ENCODE measurements around the gene CYP1A2. TPM values are rescaled to one million over a fixed set of nuclear protein-coding genes. Genes with fewer than 3 reads are reported as not detected.
"Not testable (repeated sequence)": the region's sequence is repeated elsewhere in the genome, so short reads cannot be mapped to it uniquely, and the experiment has no call there.

Gene CYP1A2
- total RNA-seq, 1 experiment from 2014 or later: not detected

- no peaks in the 10 kb centered on the region for H4K20me1 ChIP-seq (ENCODE audit: low read length)
- H3K4me1 ChIP-seq (ENCODE audit: insufficient read depth, low read length): no peaks in the 10 kb centered on the region
- no peak overlapping the region for H3K9ac ChIP-seq (ENCODE audit: low read length)
- ChIA-PET CTCF (no interaction called here), POLR2A (ENCODE audit: unreplicated experiment) (no interaction called here)
- H3F3A ChIP-seq (ENCODE audit: low read length, unreplicated experiment): no peaks in the 10 kb centered on the region
- ATAC-seq (no peak), DNase-seq (no peak)
- H3K9me2 ChIP-seq (replicated peaks; ENCODE audit: low read length): no peaks in the 10 kb centered on the region
- H2AFZ ChIP-seq (ENCODE audit: low read length): no peak overlapping the region
- TF ChIP-seq, protein P1, sequence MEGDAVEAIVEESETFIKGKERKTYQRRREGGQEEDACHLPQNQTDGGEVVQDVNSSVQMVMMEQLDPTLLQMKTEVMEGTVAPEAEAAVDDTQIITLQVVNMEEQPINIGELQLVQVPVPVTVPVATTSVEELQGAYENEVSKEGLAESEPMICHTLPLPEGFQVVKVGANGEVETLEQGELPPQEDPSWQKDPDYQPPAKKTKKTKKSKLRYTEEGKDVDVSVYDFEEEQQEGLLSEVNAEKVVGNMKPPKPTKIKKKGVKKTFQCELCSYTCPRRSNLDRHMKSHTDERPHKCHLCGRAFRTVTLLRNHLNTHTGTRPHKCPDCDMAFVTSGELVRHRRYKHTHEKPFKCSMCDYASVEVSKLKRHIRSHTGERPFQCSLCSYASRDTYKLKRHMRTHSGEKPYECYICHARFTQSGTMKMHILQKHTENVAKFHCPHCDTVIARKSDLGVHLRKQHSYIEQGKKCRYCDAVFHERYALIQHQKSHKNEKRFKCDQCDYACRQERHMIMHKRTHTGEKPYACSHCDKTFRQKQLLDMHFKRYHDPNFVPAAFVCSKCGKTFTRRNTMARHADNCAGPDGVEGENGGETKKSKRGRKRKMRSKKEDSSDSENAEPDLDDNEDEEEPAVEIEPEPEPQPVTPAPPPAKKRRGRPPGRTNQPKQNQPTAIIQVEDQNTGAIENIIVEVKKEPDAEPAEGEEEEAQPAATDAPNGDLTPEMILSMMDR (conservative IDR thresholded peaks at IDR 0.05; ENCODE audit: low read depth, low read length): no peak
- no peak for TF ChIP-seq EZH2phosphoT487 (IDR thresholded peaks at IDR 0.05; ENCODE audit: borderline replicate concordance, low read length)
- no peak for TF ChIP-seq EZH2 (IDR thresholded peaks at IDR 0.05; ENCODE audit: low read length, unreplicated experiment)
- intact Hi-C loops (cut with micrococcal nuclease): no loop called here
- H3K36me3 ChIP-seq (ENCODE audit: low read depth, low read length): no peaks in the 10 kb centered on the region
- H3K4me3 ChIP-seq (ENCODE audit: low read length): no peak overlapping the region
- H3K9me3 ChIP-seq (ENCODE audit: low read length): no peaks in the 10 kb centered on the region
- no peak overlapping the region for H3K27ac ChIP-seq (ENCODE audit: low read length)
- H3K27me3 ChIP-seq (ENCODE audit: low read length): no peaks in the 10 kb centered on the region
- no peaks in the 10 kb centered on the region for H3K79me2 ChIP-seq (ENCODE audit: low read length)
- H3K4me2 ChIP-seq (ENCODE audit: low read length): no peak overlapping the region
- no TSS peak for BruUV-seq (replicated peaks)
Observed at GRCh38 chr15:74733269-74733668, 15.4 kb upstream of the CYP1A2 start.

DNA sequence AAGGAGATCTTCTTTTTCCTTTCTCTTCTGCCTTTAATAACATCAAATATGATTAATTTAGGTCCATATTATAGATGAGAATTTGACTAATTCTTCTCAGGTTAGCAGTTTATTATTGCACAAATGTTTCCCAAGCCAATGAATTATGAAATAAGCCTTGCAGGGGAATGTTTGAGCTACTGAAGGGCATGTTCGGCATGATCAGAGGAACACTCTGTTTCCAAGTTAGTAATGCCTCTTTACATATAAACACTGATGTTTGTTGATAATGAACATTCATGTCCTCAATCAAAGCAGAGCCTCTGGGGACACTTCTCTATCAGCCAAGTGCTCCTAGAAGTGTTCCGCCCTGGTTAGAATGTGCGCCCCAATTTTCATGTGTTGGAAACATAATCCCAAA, 13.3 kb upstream of the CYP1A2 start:
- Histone ChIP-seq H3F3A (ENCODE audit: low read length, unreplicated experiment) (no peaks in the 10 kb centered on the region), H3K4me2 (ENCODE audit: low read length) (no peak overlapping the region), H3K9me2 (replicated peaks; ENCODE audit: low read length) (no peaks in the 10 kb centered on the region), H3K79me2 (ENCODE audit: low read length) (no peaks in the 10 kb centered on the region), H3K36me3 (ENCODE audit: low read depth, low read length) (no peaks in the 10 kb centered on the region), H3K9ac (ENCODE audit: low read length) (no peak overlapping the region), H3K9me3 (ENCODE audit: low read length) (no peaks in the 10 kb centered on the region), H2AFZ (ENCODE audit: low read length) (no peak overlapping the region), H3K27me3 (ENCODE audit: low read length) (no peaks in the 10 kb centered on the region), H3K4me1 (ENCODE audit: insufficient read depth, low read length) (no peaks in the 10 kb centered on the region), H4K20me1 (ENCODE audit: low read length) (no peaks in the 10 kb centered on the region), H3K4me3 (ENCODE audit: low read length) (no peak overlapping the region), H3K27ac (ENCODE audit: low read length) (no peak overlapping the region)
- no peak for DNase-seq
- no peak for ATAC-seq
- intact Hi-C loops (cut with micrococcal nuclease): no loop called here
- TF ChIP-seq, protein P1 (conservative IDR thresholded peaks at IDR 0.05; ENCODE audit: low read depth, low read length): no peak
- TF ChIP-seq EZH2 (IDR thresholded peaks at IDR 0.05; ENCODE audit: low read length, unreplicated experiment): no peak
- TF ChIP-seq EZH2phosphoT487 (IDR thresholded peaks at IDR 0.05; ENCODE audit: borderline replicate concordance, low read length): no peak
- BruUV-seq (replicated peaks): no TSS peak
- CTCF ChIA-PET: no interaction called here
- POLR2A ChIA-PET (ENCODE audit: unreplicated experiment): no interaction called here

DNA sequence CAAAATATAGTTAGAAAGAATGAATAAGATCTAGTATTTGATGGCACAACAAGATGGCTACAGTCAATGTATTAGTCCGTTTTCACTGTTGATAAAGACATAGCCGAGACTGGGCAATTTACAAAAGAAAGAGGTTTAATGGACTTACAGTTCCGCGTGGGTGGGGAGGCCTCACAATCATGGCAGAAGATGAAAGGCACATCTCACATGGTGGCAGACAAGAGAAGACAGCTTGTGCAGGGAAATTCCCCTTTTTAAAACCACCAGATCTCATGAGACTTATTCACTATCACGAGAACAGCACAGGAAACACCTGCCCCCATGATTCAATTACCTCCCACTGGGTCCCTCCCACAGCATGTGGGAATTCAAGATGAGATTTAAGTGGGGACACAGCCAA, 10.4 kb upstream of the CYP1A2 start:
- not testable (repeated sequence) for DNase-seq; H3K4me1 ChIP-seq (ENCODE audit: insufficient read depth, low read length)

More for the DNA sequence above, 10.4 kb upstream of the CYP1A2 start:
- ATAC-seq; H3K9me2 ChIP-seq (replicated peaks; ENCODE audit: low read length); BruUV-seq (replicated peaks); H3K27me3 ChIP-seq (ENCODE audit: low read length); H4K20me1 ChIP-seq (ENCODE audit: low read length); H3K36me3 ChIP-seq (ENCODE audit: low read depth, low read length); H3K4me3 ChIP-seq (ENCODE audit: low read length); H3K4me2 ChIP-seq (ENCODE audit: low read length); H3K9me3 ChIP-seq (ENCODE audit: low read length); H3K27ac ChIP-seq (ENCODE audit: low read length); intact Hi-C loops (cut with micrococcal nuclease); POLR2A ChIA-PET (ENCODE audit: unreplicated experiment); H3K79me2 ChIP-seq (ENCODE audit: low read length); CTCF ChIA-PET; H3K9ac ChIP-seq (ENCODE audit: low read length); H3F3A ChIP-seq (ENCODE audit: low read length, unreplicated experiment); H2AFZ ChIP-seq (ENCODE audit: low read length): not testable (repeated sequence)
